Mononuclear cell (primary cell): Measurements from ENCODE around the gene ZNF727. TPM values are rescaled to one million over a fixed set of nuclear protein-coding genes. Genes with fewer than 3 reads are reported as not detected.
"Not testable (repeated sequence)": the region's sequence is repeated elsewhere in the genome, so short reads cannot be mapped to it uniquely, and the experiment has no call there.

ENCODE experiments used
- H3K27me3 ChIP-seq: 2 replicates; pipeline ENCODE4 v1.6.0; 2011; ENCODE audit warnings: low read length, control low read depth; ENCODE audit not compliant: insufficient read depth
- H3K4me1 ChIP-seq: 2 replicates; pipeline ENCODE4 v1.5.1; 2011; ENCODE audit warnings: mild to moderate bottlenecking, low read length, control low read depth; ENCODE audit not compliant: insufficient read depth
- H3K4me3 ChIP-seq: 2 replicates; pipeline ENCODE4 v1.5.1; 2011; ENCODE audit warnings: mild to moderate bottlenecking, low read length, moderate library complexity
- H3K9me3 ChIP-seq: 2 replicates; pipeline ENCODE4 v1.5.1; 2011; ENCODE audit warnings: low read depth, mild to moderate bottlenecking, control low read depth, low read length
- total RNA-seq: library from RNA; depleted of rRNA; stranded (reverse); fragments of >200 nt; gene quantifications from one replicate; pipeline ENCODE4 v1.2.3, GENCODE V29; 2012

Gene ZNF727
- 0.52 TPM for total RNA-seq

DNA sequence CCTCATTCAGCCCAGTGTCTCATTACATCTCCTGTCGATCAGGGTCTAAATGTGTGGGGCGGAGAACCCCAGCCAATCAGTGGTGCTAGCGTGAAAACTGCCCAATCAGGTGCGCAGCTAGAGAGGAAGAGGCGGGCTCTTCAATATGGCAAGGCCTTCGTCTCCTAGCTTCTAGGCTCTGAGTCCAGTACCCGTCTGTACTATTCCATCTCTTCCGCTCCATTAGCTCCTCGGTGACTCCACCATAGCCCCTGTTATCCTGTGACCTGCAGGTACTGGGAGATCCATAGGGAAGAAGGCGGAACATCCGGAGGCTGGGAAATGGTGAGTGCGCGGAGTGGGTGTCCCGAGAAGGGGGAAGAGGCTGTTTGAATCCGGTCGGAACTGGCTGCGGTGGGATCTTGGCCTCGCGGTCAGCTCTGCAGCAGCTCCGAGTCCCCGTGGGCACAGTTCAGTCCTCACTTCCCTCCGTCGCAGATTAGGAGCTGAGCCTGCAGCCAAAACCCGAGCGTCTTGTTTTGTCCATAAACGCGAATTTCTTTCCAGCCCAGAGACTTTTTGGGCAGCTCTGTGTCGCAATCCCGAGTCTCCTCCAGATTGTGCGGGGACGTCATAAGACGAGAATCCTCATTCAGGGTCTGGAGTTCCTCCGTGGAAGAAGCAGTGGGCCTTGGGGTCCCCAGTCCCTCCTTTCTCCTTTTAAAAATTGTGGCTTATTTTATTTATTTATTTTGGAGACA is at the start of gene ZNF727:
Gene ZNF727 (plus strand): TSS at position 134 of the 740 bp plus-strand sequence. CDS start 188 bp downstream, at position 322.
- Histone ChIP-seq H3K9me3 (peaks cover 7% of the 10 kb centered on the region), H3K27me3 (no peaks in the 10 kb centered on the region), H3K4me3 (peak within 1 kb of the TSS; percentile 6), H3K4me1 (no peaks in the 10 kb centered on the region)

- no peaks in the 10 kb centered on the region for H3K9me3 ChIP-seq
- no peaks in the 10 kb centered on the region for H3K4me1 ChIP-seq
- H3K4me3 ChIP-seq = no peak within 1 kb of the TSS
- H3K27me3 ChIP-seq = no peaks in the 10 kb centered on the region
These were observed 46.7 kb upstream of the ZNF727 start, which contains the start of gene ZNF722 for GRCh38 chr7:63998549-63998948. ZNF722 (plus strand) TSS chr7:63998849; CDS start chr7:63998962, 113 bp downstream.

DNA sequence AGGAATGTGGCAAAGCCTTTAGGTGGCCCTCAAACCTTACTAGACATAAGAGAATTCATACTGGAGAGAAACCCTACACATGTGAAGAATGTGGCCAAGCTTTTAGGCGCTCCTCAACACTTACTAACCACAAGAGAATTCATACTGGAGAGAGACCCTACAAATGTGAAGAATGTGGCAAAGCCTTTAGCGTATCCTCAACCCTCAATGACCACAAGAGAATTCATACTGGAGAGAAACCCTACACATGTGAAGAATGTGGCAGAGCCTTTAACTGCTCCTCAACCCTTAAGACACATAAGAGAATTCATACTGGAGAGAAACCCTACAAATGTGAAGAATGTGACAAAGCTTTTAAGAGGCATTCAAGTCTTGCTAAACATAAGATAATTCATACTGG is 29.7 kb upstream of the ZNF727 start:
- peaks cover 44% of the 10 kb centered on the region for H3K9me3 ChIP-seq
- not testable (repeated sequence) for H3K4me3 ChIP-seq, H3K27me3 ChIP-seq, H3K4me1 ChIP-seq

- no peaks in the 10 kb centered on the region for H3K27me3 ChIP-seq
- peaks cover 3% of the 10 kb centered on the region for H3K9me3 ChIP-seq
- no peak overlapping the region for H3K4me3 ChIP-seq
- no peaks in the 10 kb centered on the region for H3K4me1 ChIP-seq
These were observed 9.8 kb upstream of the ZNF727 start for GRCh38 chr7:64035388-64035787.

- Histone ChIP-seq H3K9me3 (no peaks in the 10 kb centered on the region), H3K27me3 (no peaks in the 10 kb centered on the region), H3K4me1 (no peaks in the 10 kb centered on the region), H3K4me3 (no peak overlapping the region)
These were observed 8.1 kb upstream of the ZNF727 start for GRCh38 chr7:64037095-64037494.

GRCh38 chr7:64046041-64046389 is 781 bp downstream of the ZNF727 start:
- H3K4me3 ChIP-seq = no peak overlapping the region

DNA sequence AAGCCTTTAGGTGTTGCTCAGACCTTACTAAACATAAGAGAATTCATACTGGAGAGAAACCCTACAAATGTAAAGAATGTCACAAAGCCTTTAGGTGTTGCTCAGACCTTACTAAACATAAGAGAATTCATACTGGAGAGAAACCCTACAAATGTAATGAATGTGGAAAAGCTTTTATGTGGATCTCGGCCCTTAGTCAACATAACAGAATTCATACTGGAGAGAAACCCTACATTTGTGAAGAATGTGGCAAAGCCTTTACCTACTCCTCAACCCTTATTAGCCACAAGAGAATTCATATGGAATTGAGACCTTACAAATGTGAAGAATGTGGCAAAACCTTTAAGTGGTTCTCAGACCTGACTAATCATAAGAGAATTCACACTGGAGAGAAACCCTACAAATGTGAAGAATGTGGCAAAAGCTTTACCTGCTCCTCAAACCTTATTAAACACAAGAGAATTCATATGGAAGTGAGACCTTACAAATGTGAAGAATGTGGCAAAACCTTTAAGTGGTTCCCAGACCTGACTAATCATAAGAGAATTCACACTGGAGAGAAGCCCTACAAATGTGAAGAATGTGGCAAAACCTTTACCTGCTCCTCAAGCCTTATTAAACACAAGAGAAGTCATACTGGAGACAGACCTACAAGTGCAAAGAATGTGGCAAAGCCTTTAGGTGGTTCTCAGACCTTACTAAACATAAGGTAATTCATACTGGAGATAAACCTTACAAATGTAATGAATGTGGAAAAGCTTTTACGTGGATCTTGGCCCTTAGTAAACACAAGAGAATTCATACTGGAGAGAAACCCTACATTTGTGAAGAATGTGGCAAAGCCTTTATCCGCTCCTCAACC is 32.8 kb downstream of the ZNF727 start:
- H3K9me3 ChIP-seq = peaks cover 60% of the 10 kb centered on the region
- H3K27me3 ChIP-seq, H3K4me1 ChIP-seq, H3K4me3 ChIP-seq: not testable (repeated sequence)

More at GRCh38 chr7:64046041-64046389, 781 bp downstream of the ZNF727 start:
- Histone ChIP-seq H3K27me3 (no peaks in the 10 kb centered on the region), H3K4me1 (no peaks in the 10 kb centered on the region), H3K9me3 (peaks cover 7% of the 10 kb centered on the region)

GRCh38 chr7:64078699-64078994 is 33.4 kb downstream of the ZNF727 start:
- Histone ChIP-seq H3K9me3 (peaks cover 65% of the 10 kb centered on the region), H3K27me3 (no peaks in the 10 kb centered on the region), H3K4me3 (no peak overlapping the region), H3K4me1 (no peaks in the 10 kb centered on the region)

- Histone ChIP-seq H3K4me3 (no peak overlapping the region), H3K4me1 (no peaks in the 10 kb centered on the region), H3K9me3 (peaks cover 9% of the 10 kb centered on the region), H3K27me3 (no peaks in the 10 kb centered on the region)
These were observed 42.3 kb downstream of the ZNF727 start for GRCh38 chr7:64087501-64087900.

DNA sequence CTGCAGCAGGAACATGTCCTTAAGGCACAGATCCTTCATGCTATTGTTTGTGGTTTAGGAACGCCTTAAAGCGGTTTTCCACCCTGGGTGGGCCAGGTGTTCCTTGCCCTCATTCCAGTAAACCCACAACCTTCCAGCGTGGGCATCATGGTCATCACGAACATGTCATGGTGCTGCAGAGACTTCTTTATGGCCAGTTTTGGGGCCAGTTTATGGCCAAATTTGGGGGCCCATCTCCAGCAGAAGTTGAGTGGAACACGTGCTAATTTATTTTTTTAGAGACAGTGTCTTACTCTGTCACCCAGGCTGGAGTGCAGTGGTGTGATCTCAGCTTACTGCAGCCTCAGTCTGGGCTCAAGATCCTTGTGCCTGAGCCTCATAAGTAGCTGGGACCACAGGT is 43.6 kb downstream of the ZNF727 start:
- not testable (repeated sequence) for H3K4me3 ChIP-seq, H3K4me1 ChIP-seq, H3K27me3 ChIP-seq, H3K9me3 ChIP-seq

Other genes starting within 250 kb of the ZNF727 start
- not detected for gene ZNF722, start 46.6 kb upstream of the ZNF727 start, total RNA-seq
- not detected for gene ZNF735, start 161.8 kb downstream of the ZNF727 start, total RNA-seq
- not detected for gene ZNF679, start 183.0 kb downstream of the ZNF727 start, total RNA-seq